Measurements from ENCODE around the gene PRKAR1A. TPM values are rescaled to one million over a fixed set of nuclear protein-coding genes. Genes with fewer than 3 reads are reported as not detected.

PRKAR1A gene
- total RNA-seq, 4 donors from 2014 or later = 367 to 431 (median 417) TPM

DNA sequence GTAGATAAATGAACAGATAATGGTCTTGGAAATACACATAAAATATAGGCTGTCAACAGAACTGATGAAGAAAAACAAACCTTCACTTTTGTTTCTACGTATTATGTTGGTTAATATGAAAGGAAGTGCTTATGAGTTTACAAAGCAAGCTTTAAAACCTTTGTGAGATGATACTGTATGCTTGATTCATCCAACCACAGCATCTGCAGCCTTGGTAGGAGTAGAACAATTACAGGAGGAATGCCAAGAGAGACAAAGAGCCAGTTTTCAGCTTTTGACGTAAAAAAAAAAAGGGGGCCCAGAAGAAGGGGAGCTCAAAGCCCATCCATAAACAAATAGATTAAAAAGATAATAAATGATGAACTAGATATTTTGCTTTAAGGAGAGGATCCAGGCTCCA lies 75.6 kb downstream of the PRKAR1A start:
- WGBS, 2 donors = 88 to 90% methylated on average over 2 of the region's 2 CpGs
- no peaks in the 10 kb centered on the region for H3K9me3 ChIP-seq

GRCh38 chr17:68588362-68588761 lies 76.1 kb downstream of the PRKAR1A start:
- peak overlapping the region in 1 of 3 donors; percentile 27 for H3K27ac ChIP-seq
- no peaks in the 10 kb centered on the region for H3K27me3 ChIP-seq
- peaks cover 24 to 34% of the 10 kb centered on the region in 2 donors for H3K4me1 ChIP-seq
- H3K36me3 ChIP-seq = no peaks in the 10 kb centered on the region
- TF ChIP-seq POLR2A (IDR thresholded peaks at IDR 0.05) = no peak
- TF ChIP-seq, protein P1, sequence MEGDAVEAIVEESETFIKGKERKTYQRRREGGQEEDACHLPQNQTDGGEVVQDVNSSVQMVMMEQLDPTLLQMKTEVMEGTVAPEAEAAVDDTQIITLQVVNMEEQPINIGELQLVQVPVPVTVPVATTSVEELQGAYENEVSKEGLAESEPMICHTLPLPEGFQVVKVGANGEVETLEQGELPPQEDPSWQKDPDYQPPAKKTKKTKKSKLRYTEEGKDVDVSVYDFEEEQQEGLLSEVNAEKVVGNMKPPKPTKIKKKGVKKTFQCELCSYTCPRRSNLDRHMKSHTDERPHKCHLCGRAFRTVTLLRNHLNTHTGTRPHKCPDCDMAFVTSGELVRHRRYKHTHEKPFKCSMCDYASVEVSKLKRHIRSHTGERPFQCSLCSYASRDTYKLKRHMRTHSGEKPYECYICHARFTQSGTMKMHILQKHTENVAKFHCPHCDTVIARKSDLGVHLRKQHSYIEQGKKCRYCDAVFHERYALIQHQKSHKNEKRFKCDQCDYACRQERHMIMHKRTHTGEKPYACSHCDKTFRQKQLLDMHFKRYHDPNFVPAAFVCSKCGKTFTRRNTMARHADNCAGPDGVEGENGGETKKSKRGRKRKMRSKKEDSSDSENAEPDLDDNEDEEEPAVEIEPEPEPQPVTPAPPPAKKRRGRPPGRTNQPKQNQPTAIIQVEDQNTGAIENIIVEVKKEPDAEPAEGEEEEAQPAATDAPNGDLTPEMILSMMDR (IDR thresholded peaks at IDR 0.05) = no peak
- 83 to 97% methylated on average over 1 of the region's 1 CpG for WGBS, 2 donors
- DNase-seq = no peak
- intact Hi-C loops (cut with DNase I) = no loop called here
- no peaks in the 10 kb centered on the region for H3K9me3 ChIP-seq
- no peak overlapping the region for H3K4me3 ChIP-seq (replicated peaks in 1 of 3)

More for the DNA sequence above, 75.6 kb downstream of the PRKAR1A start:
- no peak for DNase-seq
- TF ChIP-seq, protein P1 (IDR thresholded peaks at IDR 0.05) = no peak
- TF ChIP-seq POLR2A (IDR thresholded peaks at IDR 0.05) = no peak
- H3K27me3 ChIP-seq = no peaks in the 10 kb centered on the region
- H3K27ac ChIP-seq = peak overlapping the region in 1 of 3 donors; percentile 27
- intact Hi-C loops (cut with DNase I) = no loop called here
- no peak overlapping the region for H3K4me3 ChIP-seq (replicated peaks in 1 of 3)
- peaks cover 21 to 34% of the 10 kb centered on the region in 2 donors for H3K4me1 ChIP-seq
- no peaks in the 10 kb centered on the region for H3K36me3 ChIP-seq

- intact Hi-C loops (cut with DNase I) = no loop called here
- 87 to 92% methylated on average over 3 of the region's 3 CpGs for WGBS, 2 donors
Measured at GRCh38 chr17:68589086-68589485, 76.9 kb downstream of the PRKAR1A start.

GRCh38 chr17:68591583-68591982 lies 79.4 kb downstream of the PRKAR1A start:
- Histone ChIP-seq H3K9me3 (no peaks in the 10 kb centered on the region), H3K36me3 (no peaks in the 10 kb centered on the region), H3K27me3 (no peaks in the 10 kb centered on the region), H3K4me1 (peaks cover 20 to 40% of the 10 kb centered on the region in 2 donors), H3K27ac (no peak overlapping the region), H3K4me3 (replicated peaks in 1 of 3) (no peak overlapping the region)
- TF ChIP-seq POLR2A (IDR thresholded peaks at IDR 0.05) = no peak
- TF ChIP-seq, protein P1 (IDR thresholded peaks at IDR 0.05) = no peak
- WGBS, 2 donors = 86 to 89% methylated on average over 12 of the region's 12 CpGs
- intact Hi-C loops (cut with DNase I) = loop anchor here (10.0 kb wide), 1 partner anchor 47 kb away; no protein-coding TSS in a partner anchor
- no peak for DNase-seq

More at GRCh38 chr17:68589086-68589485, 76.9 kb downstream of the PRKAR1A start:
- Histone ChIP-seq H3K4me1 (peaks cover 24 to 38% of the 10 kb centered on the region in 2 donors), H3K36me3 (no peaks in the 10 kb centered on the region), H3K9me3 (no peaks in the 10 kb centered on the region), H3K4me3 (replicated peaks in 1 of 3) (no peak overlapping the region), H3K27ac (no peak overlapping the region), H3K27me3 (no peaks in the 10 kb centered on the region)
- TF ChIP-seq, protein P1 (IDR thresholded peaks at IDR 0.05) = no peak
- no peak for TF ChIP-seq POLR2A (IDR thresholded peaks at IDR 0.05)
- DNase-seq = no peak

GRCh38 chr17:68592009-68592408 lies 79.8 kb downstream of the PRKAR1A start:
- DNase-seq = no peak
- intact Hi-C loops (cut with DNase I) = loop anchor here (10.0 kb wide), 1 partner anchor 47 kb away; no protein-coding TSS in a partner anchor
- no peak for TF ChIP-seq POLR2A (IDR thresholded peaks at IDR 0.05)
- TF ChIP-seq, protein P1 (IDR thresholded peaks at IDR 0.05) = no peak
- Histone ChIP-seq H3K4me3 (replicated peaks in 1 of 3) (no peak overlapping the region), H3K9me3 (no peaks in the 10 kb centered on the region), H3K27ac (no peak overlapping the region), H3K4me1 (peaks cover 20 to 40% of the 10 kb centered on the region in 2 donors), H3K36me3 (no peaks in the 10 kb centered on the region), H3K27me3 (no peaks in the 10 kb centered on the region)
- WGBS, 2 donors = 86 to 88% methylated on average over 2 of the region's 2 CpGs
